Measurements from ENCODE around the gene DNAH2.
A peak's percentile ranks its signal among the peaks of the same experiment; 100 is the strongest.

The DNAH2 gene

DNA sequence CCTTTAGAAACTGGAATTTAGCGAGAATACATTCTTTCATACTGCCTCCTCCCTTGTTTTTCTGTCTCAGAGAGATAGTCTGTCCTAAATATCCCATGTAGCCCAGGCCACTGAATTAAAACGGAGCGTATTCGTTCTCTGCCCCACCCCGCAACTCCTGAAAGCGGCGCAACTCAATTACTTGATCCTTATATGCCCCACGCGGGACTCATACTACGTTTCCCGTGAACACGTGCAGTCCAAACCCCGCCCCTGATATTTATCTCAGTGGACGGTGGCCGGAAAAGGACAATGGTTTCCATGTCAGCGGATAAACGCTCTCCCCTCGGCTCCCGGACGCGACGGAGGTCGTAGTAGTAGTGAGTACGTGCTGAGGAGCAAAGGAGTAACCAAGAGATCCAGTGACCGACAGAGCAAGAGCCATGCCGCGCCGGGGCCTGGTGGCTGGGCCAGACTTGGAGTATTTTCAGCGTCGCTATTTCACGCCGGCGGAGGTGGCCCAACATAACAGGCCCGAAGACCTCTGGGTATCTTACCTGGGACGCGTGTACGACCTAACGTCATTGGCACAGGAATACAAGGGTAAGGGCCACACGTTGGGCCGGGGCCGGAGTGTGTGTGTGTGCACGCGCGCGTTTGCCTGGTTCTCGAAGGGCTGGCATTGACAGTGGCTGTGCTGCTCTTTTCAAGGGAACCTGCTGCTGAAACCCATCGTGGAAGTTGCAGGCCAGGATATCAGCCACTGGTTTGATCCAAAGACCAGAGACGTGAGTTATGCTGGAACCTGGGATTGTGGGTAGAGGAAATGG, 140.4 kb downstream of the DNAH2 start, which contains the start of gene CYB5D1:
Gene CYB5D1 (plus strand): TSS at position 291 of the 809 bp plus-strand sequence. CDS start 132 bp downstream, at position 423.
- ChIA-PET POLR2A (interaction anchor here (0.6 to 3.2 kb wide), 22 partner anchors 16 to 643 kb away, joined by 3 to 110 read pairs (median 6); partner anchors contain the start of genes ATP1B2, CHD3, CNTROB and DNAH2), CTCF (interaction anchor here (0.7 to 14.4 kb wide), 19 partner anchors 7 to 200 kb away, joined by 3 to 141 read pairs (median 4); partner anchors contain the start of gene DNAH2)
- H3K4me1 ChIP-seq (ENCODE audit: control insufficient read depth, insufficient read depth, low read length) = peaks cover 10% of the 10 kb centered on the region
- H3K4me3 ChIP-seq (ENCODE audit: low read depth, low read length) = peak within 1 kb of the TSS; percentile 88
- H3K27ac ChIP-seq (ENCODE audit: extremely low read depth, low read depth, low read length) = peak within 1 kb of the TSS; percentile 90
- H3K9me3 ChIP-seq (ENCODE audit: control insufficient read depth, insufficient read depth, low read depth, low read length) = no peaks in the 10 kb centered on the region
- H3K36me3 ChIP-seq (ENCODE audit: control insufficient read depth in 2 of 2, insufficient read depth in 1 of 2, low read length in 2 of 2) = peaks cover 27 to 49% of the 10 kb centered on the region in 2 experiments
- no peak; the same call in 1 of the 2 replicates for TF ChIP-seq KLF16 (tag by site-specific recombination; IDR thresholded peaks at IDR 0.05)
- no peak for TF ChIP-seq HOXD13 (CRISPR knock-in tag; IDR thresholded peaks at IDR 0.05; ENCODE audit: borderline replicate concordance)
- no peak for TF ChIP-seq ZFP41 (tag by site-specific recombination; IDR thresholded peaks at IDR 0.05; ENCODE audit: borderline replicate concordance)
- TF ChIP-seq ZNF174 (tag by site-specific recombination; IDR thresholded peaks at IDR 0.05) = no peak
- no peak for TF ChIP-seq ZNF23 (tag by site-specific recombination; IDR thresholded peaks at IDR 0.05; ENCODE audit: borderline replicate concordance)
- no peak for TF ChIP-seq ZNF24 (tag by site-specific recombination; IDR thresholded peaks at IDR 0.05)
- TF ChIP-seq, protein P1, sequence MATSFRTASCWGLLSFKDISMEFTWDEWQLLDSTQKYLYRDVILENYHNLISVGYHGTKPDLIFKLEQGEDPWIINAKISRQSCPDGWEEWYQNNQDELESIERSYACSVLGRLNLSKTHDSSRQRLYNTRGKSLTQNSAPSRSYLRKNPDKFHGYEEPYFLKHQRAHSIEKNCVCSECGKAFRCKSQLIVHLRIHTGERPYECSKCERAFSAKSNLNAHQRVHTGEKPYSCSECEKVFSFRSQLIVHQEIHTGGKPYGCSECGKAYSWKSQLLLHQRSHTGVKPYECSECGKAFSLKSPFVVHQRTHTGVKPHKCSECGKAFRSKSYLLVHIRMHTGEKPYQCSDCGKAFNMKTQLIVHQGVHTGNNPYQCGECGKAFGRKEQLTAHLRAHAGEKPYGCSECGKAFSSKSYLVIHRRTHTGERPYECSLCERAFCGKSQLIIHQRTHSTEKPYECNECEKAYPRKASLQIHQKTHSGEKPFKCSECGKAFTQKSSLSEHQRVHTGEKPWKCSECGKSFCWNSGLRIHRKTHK (tag by site-specific recombination; IDR thresholded peaks at IDR 0.05) = no peak
- TF ChIP-seq KLF1 (tag by site-specific recombination; IDR thresholded peaks at IDR 0.05) = peak; percentile 22; the same call in 1 of the 2 replicates
- TF ChIP-seq ZNF248 (tag by site-specific recombination; IDR thresholded peaks at IDR 0.05) = no peak
- peak; percentile 67 for TF ChIP-seq KLF10 (tag by site-specific recombination; IDR thresholded peaks at IDR 0.05)
- no peak for TF ChIP-seq ZNF37A (tag by site-specific recombination; IDR thresholded peaks at IDR 0.05)
- TF ChIP-seq, protein P2, sequence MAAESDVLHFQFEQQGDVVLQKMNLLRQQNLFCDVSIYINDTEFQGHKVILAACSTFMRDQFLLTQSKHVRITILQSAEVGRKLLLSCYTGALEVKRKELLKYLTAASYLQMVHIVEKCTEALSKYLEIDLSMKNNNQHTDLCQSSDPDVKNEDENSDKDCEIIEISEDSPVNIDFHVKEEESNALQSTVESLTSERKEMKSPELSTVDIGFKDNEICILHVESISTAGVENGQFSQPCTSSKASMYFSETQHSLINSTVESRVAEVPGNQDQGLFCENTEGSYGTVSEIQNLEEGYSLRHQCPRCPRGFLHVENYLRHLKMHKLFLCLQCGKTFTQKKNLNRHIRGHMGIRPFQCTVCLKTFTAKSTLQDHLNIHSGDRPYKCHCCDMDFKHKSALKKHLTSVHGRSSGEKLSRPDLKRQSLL (tag by site-specific recombination; IDR thresholded peaks at IDR 0.05) = no peak; the same call in 1 of the 2 replicates
- TF ChIP-seq, protein P3, sequence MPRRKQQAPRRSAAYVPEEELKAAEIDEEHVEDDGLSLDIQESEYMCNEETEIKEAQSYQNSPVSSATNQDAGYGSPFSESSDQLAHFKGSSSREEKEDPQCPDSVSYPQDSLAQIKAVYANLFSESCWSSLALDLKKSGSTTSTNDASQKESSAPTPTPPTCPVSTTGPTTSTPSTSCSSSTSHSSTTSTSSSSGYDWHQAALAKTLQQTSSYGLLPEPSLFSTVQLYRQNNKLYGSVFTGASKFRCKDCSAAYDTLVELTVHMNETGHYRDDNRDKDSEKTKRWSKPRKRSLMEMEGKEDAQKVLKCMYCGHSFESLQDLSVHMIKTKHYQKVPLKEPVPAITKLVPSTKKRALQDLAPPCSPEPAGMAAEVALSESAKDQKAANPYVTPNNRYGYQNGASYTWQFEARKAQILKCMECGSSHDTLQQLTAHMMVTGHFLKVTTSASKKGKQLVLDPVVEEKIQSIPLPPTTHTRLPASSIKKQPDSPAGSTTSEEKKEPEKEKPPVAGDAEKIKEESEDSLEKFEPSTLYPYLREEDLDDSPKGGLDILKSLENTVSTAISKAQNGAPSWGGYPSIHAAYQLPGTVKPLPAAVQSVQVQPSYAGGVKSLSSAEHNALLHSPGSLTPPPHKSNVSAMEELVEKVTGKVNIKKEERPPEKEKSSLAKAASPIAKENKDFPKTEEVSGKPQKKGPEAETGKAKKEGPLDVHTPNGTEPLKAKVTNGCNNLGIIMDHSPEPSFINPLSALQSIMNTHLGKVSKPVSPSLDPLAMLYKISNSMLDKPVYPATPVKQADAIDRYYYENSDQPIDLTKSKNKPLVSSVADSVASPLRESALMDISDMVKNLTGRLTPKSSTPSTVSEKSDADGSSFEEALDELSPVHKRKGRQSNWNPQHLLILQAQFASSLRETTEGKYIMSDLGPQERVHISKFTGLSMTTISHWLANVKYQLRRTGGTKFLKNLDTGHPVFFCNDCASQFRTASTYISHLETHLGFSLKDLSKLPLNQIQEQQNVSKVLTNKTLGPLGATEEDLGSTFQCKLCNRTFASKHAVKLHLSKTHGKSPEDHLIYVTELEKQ (tag by site-specific recombination; IDR thresholded peaks at IDR 0.05; ENCODE audit: borderline replicate concordance) = no peak
- TF ChIP-seq ZNF792 (tag by site-specific recombination; IDR thresholded peaks at IDR 0.05) = no peak
- TF ChIP-seq, protein P4, sequence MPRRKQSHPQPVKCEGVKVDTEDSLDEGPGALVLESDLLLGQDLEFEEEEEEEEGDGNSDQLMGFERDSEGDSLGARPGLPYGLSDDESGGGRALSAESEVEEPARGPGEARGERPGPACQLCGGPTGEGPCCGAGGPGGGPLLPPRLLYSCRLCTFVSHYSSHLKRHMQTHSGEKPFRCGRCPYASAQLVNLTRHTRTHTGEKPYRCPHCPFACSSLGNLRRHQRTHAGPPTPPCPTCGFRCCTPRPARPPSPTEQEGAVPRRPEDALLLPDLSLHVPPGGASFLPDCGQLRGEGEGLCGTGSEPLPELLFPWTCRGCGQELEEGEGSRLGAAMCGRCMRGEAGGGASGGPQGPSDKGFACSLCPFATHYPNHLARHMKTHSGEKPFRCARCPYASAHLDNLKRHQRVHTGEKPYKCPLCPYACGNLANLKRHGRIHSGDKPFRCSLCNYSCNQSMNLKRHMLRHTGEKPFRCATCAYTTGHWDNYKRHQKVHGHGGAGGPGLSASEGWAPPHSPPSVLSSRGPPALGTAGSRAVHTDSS (tag by site-specific recombination; IDR thresholded peaks at IDR 0.05) = 0 out of 2 replicates have a peak, but pooled peaks have one; percentile 6
- no peak for TF ChIP-seq ZNF19 (tag by site-specific recombination; IDR thresholded peaks at IDR 0.05; ENCODE audit: low read depth)
- no peak for TF ChIP-seq GLI2 (tag by site-specific recombination; IDR thresholded peaks at IDR 0.05; ENCODE audit: borderline replicate concordance, low read depth)
- no peak for TF ChIP-seq ZNF16 (tag by site-specific recombination; IDR thresholded peaks at IDR 0.05; ENCODE audit: low read depth)
- no peak for TF ChIP-seq REPIN1 (tag by site-specific recombination; IDR thresholded peaks at IDR 0.05; ENCODE audit: low read depth)
- TF ChIP-seq ZNF140 (tag by site-specific recombination; IDR thresholded peaks at IDR 0.05) = no peak
- TF ChIP-seq ZNF501 (tag by site-specific recombination; IDR thresholded peaks at IDR 0.05) = peak; percentile 80
- 0 out of 2 replicates have a peak, but pooled peaks have one; percentile 24 for TF ChIP-seq KLF7 (tag by site-specific recombination; IDR thresholded peaks at IDR 0.05; ENCODE audit: borderline replicate concordance)
- no peak for TF ChIP-seq OVOL3 (tag by site-specific recombination; IDR thresholded peaks at IDR 0.05)
- TF ChIP-seq KLF9 (tag by site-specific recombination; IDR thresholded peaks at IDR 0.05; ENCODE audit: low read depth) = 0 out of 2 replicates have a peak, but pooled peaks have one; percentile 17
- no peak for TF ChIP-seq ZNF433 (tag by site-specific recombination; IDR thresholded peaks at IDR 0.05; ENCODE audit: low read depth)
- TF ChIP-seq ZNF214 (tag by site-specific recombination; IDR thresholded peaks at IDR 0.05; ENCODE audit: borderline replicate concordance) = no peak
- TF ChIP-seq SP7 (tag by site-specific recombination; IDR thresholded peaks at IDR 0.05) = 0 out of 2 replicates have a peak, but pooled peaks have one; percentile 29
- TF ChIP-seq, protein P5, sequence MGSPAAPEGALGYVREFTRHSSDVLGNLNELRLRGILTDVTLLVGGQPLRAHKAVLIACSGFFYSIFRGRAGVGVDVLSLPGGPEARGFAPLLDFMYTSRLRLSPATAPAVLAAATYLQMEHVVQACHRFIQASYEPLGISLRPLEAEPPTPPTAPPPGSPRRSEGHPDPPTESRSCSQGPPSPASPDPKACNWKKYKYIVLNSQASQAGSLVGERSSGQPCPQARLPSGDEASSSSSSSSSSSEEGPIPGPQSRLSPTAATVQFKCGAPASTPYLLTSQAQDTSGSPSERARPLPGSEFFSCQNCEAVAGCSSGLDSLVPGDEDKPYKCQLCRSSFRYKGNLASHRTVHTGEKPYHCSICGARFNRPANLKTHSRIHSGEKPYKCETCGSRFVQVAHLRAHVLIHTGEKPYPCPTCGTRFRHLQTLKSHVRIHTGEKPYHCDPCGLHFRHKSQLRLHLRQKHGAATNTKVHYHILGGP (tag by site-specific recombination; IDR thresholded peaks at IDR 0.05) = no peak
- TF ChIP-seq OSR2 (tag by site-specific recombination; IDR thresholded peaks at IDR 0.05) = no peak; the same call in 1 of the 2 replicates

All from HEK293 (cell line).